Esophagus muscularis mucosa (tissue), 3 donors: ENCODE measurements around the gene PLEKHM1.

Experiments
- CTCF ChIP-seq, 3 experiments: fragments of 200-600 bp in 2 of 3; fragments of 450-650 bp in 1 of 3; sonication (generic) in 2 of 3; IDR thresholded peaks; one replicate each; pipeline ENCODE4 v1.5.1; 2017 to 2019; ENCODE audit warnings: antibody characterized with exemption in 3 of 3, mild to moderate bottlenecking in 2 of 3, moderate library complexity in 1 of 3
- POLR2A ChIP-seq: fragments of 450-650 bp; IDR thresholded peaks from one replicate; pipeline ENCODE4 v1.6.1; 2017; ENCODE audit warnings: antibody characterized with exemption, moderate library complexity, mild to moderate bottlenecking, low read depth

- no peak for TF ChIP-seq POLR2A
- no peak for TF ChIP-seq CTCF (IDR thresholded peaks at IDR 0.05)
Measured at GRCh38 chr17:45386178-45386577, 104.3 kb downstream of the PLEKHM1 start.
